B cell (primary cell): ENCODE results near the gene OR9G1. TPM values are rescaled to one million over a fixed set of nuclear protein-coding genes. Genes with fewer than 3 reads are reported as not detected.

Experiments used
- ATAC-seq: fragments of 200-7000 bp; cut with Tn5 transposase; one replicate; pipeline ENCODE4 v1.10.0; 2021; ENCODE audit warnings: low read depth, mild to moderate bottlenecking, moderate number of reproducible peaks, moderate library complexity
- CTCF ChIA-PET: fragments of 350-600 bp; sonication (Branson Sonifier 250); formaldehyde crosslinking; loops from one replicate; lab custom pipeline; 2021; ENCODE audit warnings: antibody characterized with exemption, inconsistent platforms; lab: Charles Lee
- POLR2A ChIA-PET: fragments of 350-600 bp; sonication (Branson Sonifier 250); formaldehyde crosslinking; loops from one replicate; lab custom pipeline; 2021; ENCODE audit warnings: antibody characterized with exemption; lab: Charles Lee
- DNase-seq: peaks from one replicate; pipeline ENCODE4 v3.0.0; 2013
- H2AFZ ChIP-seq: 2 replicates; pipeline ENCODE4 v1.6.1; 2012; ENCODE audit warnings: mild to moderate bottlenecking, low read depth, low read length; ENCODE audit not compliant: insufficient read depth, poor library complexity, severe bottlenecking
- H3K27ac ChIP-seq, 2 donors: 1 replicate in 1 of 2; 2 replicates in 1 of 2; pipeline ENCODE4 v1.5.1; 2012 to 2013; ENCODE audit warnings: low read length in 2 of 2, mild to moderate bottlenecking in 2 of 2, moderate library complexity in 1 of 2
- H3K27me3 ChIP-seq, 4 experiments: fragments of 200-600 bp in 1 of 4; sonication (generic) in 1 of 4; replicated peaks in 1 of 4; 1 replicate in 2 of 4; 2 replicates in 2 of 4; pipeline versions ENCODE4 v1.6.1 to v1.7.0; 2013 to 2016; ENCODE audit warnings: low read length in 3 of 4, mild to moderate bottlenecking in 2 of 4, mixed read lengths in 1 of 4, moderate library complexity in 1 of 4; ENCODE audit not compliant: insufficient read depth in 4 of 4, control insufficient read depth in 3 of 4; ENCODE audit errors: control extremely low read depth in 1 of 4
- H3K36me3 ChIP-seq, 2 experiments: replicated peaks in 1 of 2; 1 replicate in 1 of 2; 2 replicates in 1 of 2; pipeline versions ENCODE4 v1.6.1 to v1.7.1; 2013; ENCODE audit warnings: low read length in 1 of 2; ENCODE audit not compliant: insufficient read depth in 2 of 2, control insufficient read depth in 1 of 2; ENCODE audit errors: control extremely low read depth in 1 of 2, extremely low read depth in 1 of 2
- H3K4me1 ChIP-seq, 2 donors: fragments of 200-600 bp in 1 of 2; sonication (generic) in 1 of 2; 1 replicate in 1 of 2; 2 replicates in 1 of 2; pipeline versions ENCODE4 v1.5.1 to v1.6.1; 2013 to 2017; ENCODE audit warnings: low read length in 2 of 2; ENCODE audit not compliant: control insufficient read depth in 2 of 2, insufficient read depth in 2 of 2
- H3K4me2 ChIP-seq: replicated peaks from 2 replicates; pipeline ENCODE3; 2012; ENCODE audit warnings: mild to moderate bottlenecking, low read depth, low read length; ENCODE audit not compliant: poor library complexity, severe bottlenecking
- H3K4me3 ChIP-seq, 5 experiments: fragments of 200-600 bp in 1 of 5; sonication (generic) in 1 of 5; 1 replicate in 3 of 5; 2 replicates in 2 of 5; pipeline versions ENCODE4 v1.5.1 to v1.7.0; 2011 to 2016; ENCODE audit warnings: low read length in 4 of 5, mild to moderate bottlenecking in 4 of 5, low read depth in 2 of 5, control low read depth in 1 of 5, moderate library complexity in 1 of 5; ENCODE audit not compliant: insufficient read depth in 1 of 5; ENCODE audit errors: control extremely low read depth in 1 of 5, extremely low read depth in 1 of 5
- H3K79me2 ChIP-seq: fragments of 200-600 bp; sonication (generic); one replicate; pipeline ENCODE4 v1.6.0; 2016; ENCODE audit warnings: low read length; ENCODE audit not compliant: control insufficient read depth, insufficient read depth
- H3K9ac ChIP-seq: fragments of 200-600 bp; sonication (generic); 2 replicates; pipeline ENCODE4 v1.6.1; 2017; ENCODE audit warnings: mild to moderate bottlenecking, low read length, moderate library complexity
- H3K9me3 ChIP-seq, 3 donors: one replicate each; pipeline versions ENCODE4 v1.6.1 to v1.7.1; 2013; ENCODE audit warnings: low read length in 2 of 3; ENCODE audit not compliant: control insufficient read depth in 2 of 3, insufficient read depth in 1 of 3; ENCODE audit errors: control extremely low read depth in 1 of 3
- H4K20me1 ChIP-seq: 2 replicates; pipeline ENCODE4 v1.6.0; 2012; ENCODE audit warnings: mild to moderate bottlenecking, low read length; ENCODE audit not compliant: insufficient read depth, control insufficient read depth, poor library complexity, severe bottlenecking
- H3K27ac Mint-ChIP-seq: one replicate; pipeline ENCODE4 v1.8.0; 2021; ENCODE audit warnings: mixed read lengths
- H3K27me3 Mint-ChIP-seq: one replicate; pipeline ENCODE4 v1.8.0; 2021; ENCODE audit warnings: mixed read lengths
- H3K4me1 Mint-ChIP-seq: one replicate; pipeline ENCODE4 v1.8.0; 2021; ENCODE audit warnings: mixed read lengths
- H3K4me3 Mint-ChIP-seq: one replicate; pipeline ENCODE4 v1.8.0; 2021; ENCODE audit warnings: mixed read lengths
- H3K9me3 Mint-ChIP-seq: one replicate; pipeline ENCODE4 v1.8.0; 2022; ENCODE audit warnings: mixed read lengths; ENCODE audit not compliant: insufficient read depth
- EZH2 ChIP-seq: IDR thresholded peaks from 2 replicates; pipeline ENCODE4 v1.6.1; 2012; ENCODE audit warnings: borderline replicate concordance, low read depth, mild to moderate bottlenecking, moderate library complexity, low read length; ENCODE audit not compliant: insufficient read depth, poor library complexity, severe bottlenecking
- WGBS: methylation state at CpG from one replicate; pipeline ENCODE4 v1.1.5; 2013; ENCODE audit warnings: missing lambda C conversion rate; ENCODE audit not compliant: insufficient coverage; 5-methylcytosine and 5-hydroxymethylcytosine counted together
- intact Hi-C: fragments of 100-400 bp; cut with micrococcal nuclease; formaldehyde crosslinking; loops from one replicate; pipeline ENCODE4 v1.10.0; 2022
- polyA minus RNA-seq: library from RNA; depleted of rRNA, polyadenylated mRNA; stranded (reverse); fragments of >200 nt; gene quantifications from 2 replicates; pipeline ENCODE4 v1.2.3, GENCODE V29; 2012
- polyA plus RNA-seq: library from polyadenylated mRNA; depleted of rRNA; stranded (reverse); fragments of >200 nt; gene quantifications from 2 replicates; pipeline ENCODE4 v1.2.3, GENCODE V29; 2012
- total RNA-seq, 2 donors: library from RNA; stranded (reverse); fragments of 120-200 nt in 1 of 2; gene quantifications; 1 replicate in 1 of 2; 2 replicates in 1 of 2; pipeline versions ENCODE4 v1.2.3 to v1.2.4, GENCODE V29; 2013 to 2022
- TF ChIP-seq, protein P1 (sequence below): fragments of 200-600 bp; IDR thresholded peaks from one replicate; pipeline ENCODE4 v1.8.0; 2022; ENCODE audit warnings: antibody characterized with exemption, mild to moderate bottlenecking

Gene OR9G1, protein sequence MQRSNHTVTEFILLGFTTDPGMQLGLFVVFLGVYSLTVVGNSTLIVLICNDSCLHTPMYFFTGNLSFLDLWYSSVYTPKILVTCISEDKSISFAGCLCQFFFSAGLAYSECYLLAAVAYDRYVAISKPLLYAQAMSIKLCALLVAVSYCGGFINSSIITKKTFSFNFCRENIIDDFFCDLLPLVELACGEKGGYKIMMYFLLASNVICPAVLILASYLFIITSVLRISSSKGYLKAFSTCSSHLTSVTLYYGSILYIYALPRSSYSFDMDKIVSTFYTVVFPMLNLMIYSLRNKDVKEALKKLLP
- total RNA-seq (not detected in 2 replicates), polyA plus RNA-seq (not detected in 2 replicates), polyA minus RNA-seq (not detected in 2 replicates)
- total RNA-seq (2013): not detected

DNA sequence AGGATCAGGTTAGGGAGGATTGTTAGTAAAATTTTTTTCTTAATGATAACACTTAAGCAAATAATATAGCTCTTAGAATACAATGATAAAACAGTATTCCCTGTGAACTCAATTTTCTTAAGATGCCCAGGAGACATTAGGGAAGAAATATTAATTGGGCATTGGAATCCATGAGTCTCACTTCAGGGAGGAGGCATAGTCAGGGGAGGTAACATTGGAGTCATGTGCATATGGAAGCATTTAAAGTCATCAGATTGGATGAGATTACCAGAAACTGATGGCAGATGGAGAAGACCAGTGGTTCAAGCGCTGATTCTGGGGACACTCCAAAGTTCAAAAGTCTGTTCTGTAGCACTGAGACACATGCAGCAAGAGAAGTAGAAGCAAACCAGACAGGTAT, at the start of gene OR9G1:
Gene OR9G1 (plus strand): TSS at position 301 of the 400 bp plus-strand sequence. CDS start 1,293 bp downstream, outside the sequence.
- WGBS: 84% methylated on average over 1 of the region's 1 CpG
- H3K4me3 ChIP-seq: no peak within 1 kb of the TSS

DNA sequence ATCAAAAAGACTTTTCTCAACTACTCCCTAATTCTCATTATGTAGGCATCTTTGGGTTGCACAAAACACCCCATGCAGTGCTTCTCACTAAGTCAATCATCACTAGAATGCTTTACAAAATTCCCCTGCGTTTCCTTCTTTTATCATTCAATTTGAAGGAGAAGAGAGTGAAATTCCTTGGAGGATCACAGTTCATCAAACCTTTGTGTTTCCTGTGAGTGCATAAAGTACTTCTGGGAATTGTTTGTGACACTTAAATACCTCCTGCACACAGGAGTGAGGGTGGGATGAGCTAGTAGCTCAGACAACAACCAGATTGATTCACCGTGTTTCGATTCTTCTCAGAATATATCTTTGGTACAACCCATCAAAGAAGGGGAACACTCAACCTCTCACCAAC, 39.1 kb upstream of the OR9G1 start:
- DNase-seq: no peak
- Mint-ChIP-seq H3K4me1 (no peaks in the 10 kb centered on the region), H3K27ac (no peak overlapping the region), H3K9me3 (peaks cover 4% of the 10 kb centered on the region), H3K4me3 (no peak overlapping the region), H3K27me3 (no peaks in the 10 kb centered on the region)
- Histone ChIP-seq H4K20me1 (no peaks in the 10 kb centered on the region), H3K79me2 (no peaks in the 10 kb centered on the region), H3K27me3 (no peaks in the 10 kb centered on the region), H3K4me3 (no peak overlapping the region), H3K9ac (no peak overlapping the region), H3K36me3 (no peaks in the 10 kb centered on the region), H3K4me1 (no peaks in the 10 kb centered on the region), H3K4me2 (no peak overlapping the region), H3K27ac (no peak overlapping the region), H3K9me3 (no peaks in the 10 kb centered on the region), H2AFZ (no peak overlapping the region)
- WGBS: no CpG with 5 or more reads among the region's 3 CpGs
- ChIA-PET CTCF (no interaction called here), POLR2A (no interaction called here)
- intact Hi-C loops: no loop called here
- ATAC-seq: no peak
- TF ChIP-seq EZH2: no peak
- TF ChIP-seq, protein P1, sequence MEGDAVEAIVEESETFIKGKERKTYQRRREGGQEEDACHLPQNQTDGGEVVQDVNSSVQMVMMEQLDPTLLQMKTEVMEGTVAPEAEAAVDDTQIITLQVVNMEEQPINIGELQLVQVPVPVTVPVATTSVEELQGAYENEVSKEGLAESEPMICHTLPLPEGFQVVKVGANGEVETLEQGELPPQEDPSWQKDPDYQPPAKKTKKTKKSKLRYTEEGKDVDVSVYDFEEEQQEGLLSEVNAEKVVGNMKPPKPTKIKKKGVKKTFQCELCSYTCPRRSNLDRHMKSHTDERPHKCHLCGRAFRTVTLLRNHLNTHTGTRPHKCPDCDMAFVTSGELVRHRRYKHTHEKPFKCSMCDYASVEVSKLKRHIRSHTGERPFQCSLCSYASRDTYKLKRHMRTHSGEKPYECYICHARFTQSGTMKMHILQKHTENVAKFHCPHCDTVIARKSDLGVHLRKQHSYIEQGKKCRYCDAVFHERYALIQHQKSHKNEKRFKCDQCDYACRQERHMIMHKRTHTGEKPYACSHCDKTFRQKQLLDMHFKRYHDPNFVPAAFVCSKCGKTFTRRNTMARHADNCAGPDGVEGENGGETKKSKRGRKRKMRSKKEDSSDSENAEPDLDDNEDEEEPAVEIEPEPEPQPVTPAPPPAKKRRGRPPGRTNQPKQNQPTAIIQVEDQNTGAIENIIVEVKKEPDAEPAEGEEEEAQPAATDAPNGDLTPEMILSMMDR: no peak

More for the DNA sequence above, at the start of gene OR9G1:
- H2AFZ ChIP-seq: no peak within 1 kb of the TSS
- Mint-ChIP-seq H3K4me3 (no peak within 1 kb of the TSS), H3K27ac (no peak within 1 kb of the TSS), H3K4me1 (no peaks in the 10 kb centered on the region), H3K9me3 (no peaks in the 10 kb centered on the region), H3K27me3 (no peaks in the 10 kb centered on the region)
- ChIA-PET POLR2A (no interaction called here), CTCF (no interaction called here)
- no peak within 1 kb of the TSS for H3K27ac ChIP-seq
- H3K27me3 ChIP-seq: no peaks in the 10 kb centered on the region
- H3K9ac ChIP-seq: no peak within 1 kb of the TSS
- no peaks in the 10 kb centered on the region for H3K4me1 ChIP-seq
- TF ChIP-seq, protein P1: no peak
- TF ChIP-seq EZH2: no peak
- H3K4me2 ChIP-seq: no peak within 1 kb of the TSS
- peaks cover 0 to 7% (median 0%) of the 10 kb centered on the region in 3 donors for H3K9me3 ChIP-seq
- DNase-seq (no peak), ATAC-seq (no peak)
- H3K79me2 ChIP-seq: no peaks in the 10 kb centered on the region
- intact Hi-C loops: no loop called here
- no peaks in the 10 kb centered on the region for H3K36me3 ChIP-seq
- no peaks in the 10 kb centered on the region for H4K20me1 ChIP-seq
